GM12892 (cell line): ENCODE measurements around the gene WNK4.
A peak's percentile ranks its signal among the peaks of the same experiment; 100 is the strongest.

Experiments
- DNase-seq: peaks from one replicate; pipeline ENCODE4 v3.0.0; 2011; ENCODE audit not compliant: insufficient read length
- FAIRE-seq: peaks from 2 replicates; lab custom pipeline; 2011; peaks lifted over from hg19 to GRCh38; lab: Jason Lieb, UNC
- POLR2A ChIP-seq: IDR thresholded peaks from 2 replicates; pipeline ENCODE4 v1.6.1; 2011; ENCODE audit warnings: low read depth, low read length, control low read depth
- POLR2AphosphoS5 ChIP-seq: IDR thresholded peaks from 2 replicates; pipeline ENCODE4 v1.6.1; 2011; ENCODE audit warnings: low read depth, low read length, control low read depth
- TAF1 ChIP-seq: IDR thresholded peaks from 2 replicates; pipeline ENCODE4 v1.6.1; 2011; ENCODE audit warnings: low read depth, mild to moderate bottlenecking, control low read depth, low read length, borderline replicate concordance

WNK4 gene

DNA sequence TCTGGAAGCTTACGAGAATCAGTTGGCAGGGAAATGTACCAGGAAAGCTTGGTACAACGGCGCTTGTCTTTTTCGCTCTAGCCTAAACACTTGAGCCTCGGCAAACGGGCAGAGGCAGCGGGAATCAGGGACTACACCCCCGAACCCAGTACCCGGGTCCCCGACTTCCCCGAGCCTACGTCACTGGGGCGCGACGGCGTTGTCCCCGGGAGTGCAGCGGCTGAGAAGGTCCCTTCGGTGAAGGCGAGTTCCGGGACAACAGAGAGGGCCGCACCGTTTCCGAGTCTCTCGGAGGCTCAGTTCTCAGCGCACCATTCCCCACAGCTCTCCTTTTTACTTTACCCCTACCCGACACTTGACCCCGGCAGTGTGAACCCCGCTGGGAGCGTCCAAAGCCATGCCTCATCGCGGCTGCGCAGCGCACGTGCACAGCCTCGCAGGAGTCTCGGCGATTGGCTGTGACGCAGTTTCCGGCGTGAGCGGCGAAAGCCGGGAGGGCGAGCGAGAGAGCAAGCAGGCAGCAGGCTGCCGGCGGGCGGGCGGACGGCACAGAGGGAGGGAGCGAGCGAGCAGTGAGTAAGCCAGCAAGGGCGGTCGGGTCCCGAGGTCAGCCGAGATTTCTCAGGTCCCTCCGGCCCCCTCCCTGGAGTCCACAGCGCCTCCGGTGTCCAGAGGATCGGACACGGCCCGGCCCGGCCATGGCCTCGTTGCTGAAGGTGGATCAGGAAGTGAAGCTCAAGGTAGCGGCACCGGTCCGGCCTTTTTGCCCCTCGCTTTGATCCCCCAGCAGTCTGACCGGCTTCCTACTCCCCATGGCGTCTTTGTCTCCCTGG, 52.7 kb downstream of the WNK4 start, which contains the start of gene PSME3:
Gene PSME3 (plus strand): TSS at position 464 of the 833 bp plus-strand sequence. CDS start 235 bp downstream, at position 699.
- peak; percentile 96 for FAIRE-seq
- TF ChIP-seq POLR2A: peak; percentile 96
- TF ChIP-seq TAF1: peak; percentile 41; the same call in 1 of the 2 replicates
- TF ChIP-seq POLR2AphosphoS5: peak; percentile 96

GRCh38 chr17:42833767-42834422, 53.5 kb downstream of the WNK4 start:
- DNase-seq (no peak), FAIRE-seq (no peak)
- TF ChIP-seq TAF1: no peak
- TF ChIP-seq POLR2A: no peak
- no peak for TF ChIP-seq POLR2AphosphoS5

More for the DNA sequence above, 52.7 kb downstream of the WNK4 start, which contains the start of gene PSME3:
- peak; percentile 95 for DNase-seq

- DNase-seq: no peak
- no peak for FAIRE-seq
- TF ChIP-seq POLR2A (no peak), POLR2AphosphoS5 (no peak), TAF1 (no peak)
Measured at GRCh38 chr17:42835732-42836131, 55.3 kb downstream of the WNK4 start.

DNA sequence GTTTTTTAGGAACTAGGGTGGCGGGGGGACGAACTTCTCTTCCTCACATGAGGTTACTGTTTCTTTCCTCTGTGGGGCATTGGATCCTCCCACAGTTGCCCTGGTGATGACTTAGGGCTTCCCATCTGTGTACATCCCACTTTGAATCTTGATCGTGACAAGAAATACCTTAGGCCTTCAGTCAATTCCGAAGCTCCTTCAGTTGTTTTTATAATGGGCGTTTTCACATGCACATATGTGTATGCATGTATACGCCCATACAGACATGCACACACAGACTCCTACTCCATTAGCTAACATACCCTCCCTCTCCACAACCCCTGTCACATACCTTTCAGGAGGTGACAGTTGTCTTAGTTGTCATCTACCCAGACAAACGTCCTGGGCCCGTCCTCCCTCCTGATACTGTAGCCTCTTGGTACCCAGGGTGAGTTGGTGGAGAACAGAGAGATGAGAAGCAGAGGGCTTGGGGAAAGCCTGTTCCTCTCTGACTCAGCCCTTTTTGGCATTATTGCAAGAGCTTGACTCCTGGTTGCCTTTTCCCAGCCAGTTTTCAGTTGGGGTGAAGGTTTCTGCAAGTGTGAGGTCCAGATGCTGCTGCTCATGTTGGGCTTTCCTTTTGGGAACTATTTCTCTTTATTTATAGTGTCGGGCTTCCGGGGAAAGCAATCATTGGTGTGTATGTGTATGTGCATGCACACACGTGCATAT, 61.7 kb downstream of the WNK4 start:
- TF ChIP-seq POLR2AphosphoS5 (no peak), TAF1 (no peak), POLR2A (no peak)
- FAIRE-seq (no peak), DNase-seq (no peak)

DNA sequence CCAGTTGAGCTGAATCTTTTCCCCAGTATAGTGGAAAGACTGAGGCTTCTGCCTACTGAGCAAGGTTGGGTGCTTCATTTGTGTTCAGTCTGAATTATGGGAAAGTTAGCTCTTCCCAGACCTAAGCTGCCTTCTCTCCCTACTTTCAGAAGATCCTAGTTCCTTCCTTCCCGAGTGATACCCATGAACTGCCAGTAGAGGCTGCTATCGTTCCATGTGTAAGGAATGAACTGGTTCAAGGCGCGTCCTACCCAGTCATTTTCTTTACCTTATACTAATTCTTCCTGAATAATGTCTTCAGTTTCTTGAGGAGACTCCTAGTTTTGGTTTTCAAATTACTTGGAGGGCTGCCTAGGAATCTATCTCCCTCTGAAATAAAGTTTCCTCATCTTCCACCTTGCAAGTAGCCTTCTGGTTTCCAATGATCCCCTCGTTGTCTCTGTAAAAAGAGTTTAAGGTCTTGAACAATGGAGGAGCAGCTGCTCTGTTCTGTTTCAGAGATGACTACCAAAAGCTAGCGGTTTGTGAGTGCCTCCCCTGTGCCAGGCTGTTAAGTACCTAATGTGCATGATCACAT, 63.0 kb downstream of the WNK4 start:
- TF ChIP-seq POLR2AphosphoS5 (no peak), POLR2A (no peak), TAF1 (no peak)
- FAIRE-seq (no peak), DNase-seq (no peak)

DNA sequence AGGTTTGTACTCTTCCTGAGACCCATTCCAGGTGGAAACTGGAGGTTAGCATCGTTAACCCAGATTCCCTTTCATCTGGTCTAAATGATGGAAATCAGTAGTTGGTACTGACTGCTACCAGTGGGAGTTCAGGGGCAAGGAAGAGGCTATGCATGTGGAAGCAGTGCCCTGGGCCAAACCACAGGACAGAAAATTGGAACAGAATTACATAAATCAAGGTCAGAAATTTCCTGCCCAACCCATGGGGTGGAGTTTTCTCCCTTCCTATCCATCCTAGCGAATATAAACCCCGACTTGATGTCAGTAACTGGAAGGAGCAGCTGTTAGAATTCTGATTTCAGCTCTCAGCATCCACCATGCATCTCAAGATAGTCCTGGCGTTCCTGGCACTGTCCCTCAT, 63.9 kb downstream of the WNK4 start, which contains the start of gene AOC2:
Gene AOC2 (plus strand): TSS at position 310 of the 400 bp plus-strand sequence. CDS start 47 bp downstream, at position 357.
- no peak for DNase-seq
- no peak for TF ChIP-seq POLR2AphosphoS5
- no peak for TF ChIP-seq TAF1
- no peak for FAIRE-seq

DNA sequence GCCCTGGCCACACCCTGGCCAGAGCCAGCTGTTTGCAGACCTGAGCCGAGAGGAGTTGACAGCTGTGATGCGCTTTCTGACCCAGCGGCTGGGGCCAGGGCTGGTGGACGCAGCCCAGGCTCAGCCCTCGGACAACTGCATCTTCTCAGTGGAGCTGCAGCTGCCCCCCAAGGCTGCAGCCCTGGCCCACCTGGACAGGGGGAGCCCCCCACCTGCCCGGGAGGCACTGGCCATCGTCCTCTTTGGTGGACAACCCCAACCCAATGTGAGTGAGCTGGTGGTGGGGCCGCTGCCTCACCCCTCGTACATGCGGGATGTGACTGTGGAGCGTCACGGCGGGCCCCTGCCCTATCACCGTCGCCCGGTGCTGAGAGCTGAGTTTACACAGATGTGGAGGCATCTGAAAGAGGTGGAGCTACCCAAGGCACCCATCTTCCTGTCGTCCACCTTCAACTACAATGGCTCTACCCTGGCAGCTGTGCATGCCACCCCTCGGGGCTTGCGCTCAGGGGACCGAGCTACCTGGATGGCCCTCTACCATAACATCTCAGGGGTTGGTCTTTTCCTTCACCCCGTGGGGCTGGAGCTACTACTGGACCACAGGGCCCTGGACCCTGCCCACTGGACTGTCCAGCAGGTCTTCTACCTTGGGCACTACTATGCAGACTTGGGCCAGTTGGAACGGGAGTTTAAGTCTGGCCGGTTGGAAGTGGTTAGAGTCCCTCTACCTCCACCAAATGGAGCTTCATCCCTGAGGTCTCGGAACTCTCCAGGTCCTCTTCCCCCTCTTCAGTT, 64.5 kb downstream of the WNK4 start:
- peak; percentile 65 for TF ChIP-seq POLR2AphosphoS5
- no peak for TF ChIP-seq TAF1
- FAIRE-seq: no peak

GRCh38 chr17:42845556-42845917, 65.1 kb downstream of the WNK4 start:
- FAIRE-seq (no peak), DNase-seq (no peak)

More for the DNA sequence above, 64.5 kb downstream of the WNK4 start:
- no peak for DNase-seq

DNA sequence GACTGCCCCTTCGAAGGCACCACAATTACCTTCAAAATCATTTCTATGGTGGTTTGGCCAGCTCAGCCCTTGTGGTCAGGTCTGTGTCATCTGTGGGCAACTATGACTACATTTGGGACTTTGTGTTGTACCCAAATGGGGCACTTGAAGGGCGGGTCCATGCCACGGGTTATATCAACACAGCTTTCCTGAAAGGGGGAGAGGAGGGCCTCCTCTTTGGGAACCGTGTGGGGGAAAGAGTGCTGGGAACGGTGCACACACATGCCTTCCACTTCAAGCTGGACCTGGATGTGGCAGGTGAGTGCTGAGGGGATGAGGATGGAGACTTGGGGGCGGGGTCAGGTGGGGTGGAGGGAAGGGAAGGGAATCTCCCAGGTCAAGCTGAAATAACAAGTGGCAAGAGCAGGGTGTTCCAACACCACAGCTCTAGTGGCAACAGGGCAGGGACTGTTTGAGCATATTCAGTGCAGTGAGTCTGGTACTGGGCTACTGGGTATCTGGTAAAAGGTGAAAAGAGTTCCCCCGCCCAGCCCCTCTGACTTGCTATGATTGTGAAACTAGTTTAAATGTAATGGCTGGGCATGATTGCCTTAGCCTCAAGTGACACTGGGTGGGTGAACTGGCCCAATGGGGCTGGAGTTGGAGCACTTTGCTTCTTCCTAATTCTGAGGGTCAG, 65.6 kb downstream of the WNK4 start:
- FAIRE-seq (no peak), DNase-seq (no peak)
- TF ChIP-seq TAF1 (no peak), POLR2AphosphoS5 (peak; percentile 51; the same call in 1 of the 2 replicates)

More at GRCh38 chr17:42845556-42845917, 65.1 kb downstream of the WNK4 start:
- TF ChIP-seq POLR2AphosphoS5: no peak
- 0 out of 2 replicates have a peak, but pooled peaks have one; percentile 4 for TF ChIP-seq POLR2A
- no peak for TF ChIP-seq TAF1
